Upper lobe of left lung (tissue), 6 donors: Measurements from ENCODE around the gene HEATR5A. TPM values are rescaled to one million over a fixed set of nuclear protein-coding genes. Genes with fewer than 3 reads are reported as not detected.

Experiments
- ATAC-seq, 2 donors: fragments of 200-7000 bp; cut with Tn5 transposase; one replicate each; pipeline ENCODE4 v1.9.1; 2022; ENCODE audit warnings: mild to moderate bottlenecking in 2 of 2, moderate library complexity in 2 of 2; ENCODE audit not compliant: low FRiP score in 2 of 2
- DNase-seq, 2 donors: peaks; one replicate each; pipeline ENCODE4 v3.0.0-alpha.2; 2019 to 2020
- H3K27ac ChIP-seq, 4 donors: fragments of 200-600 bp; sonication (generic); one replicate each; pipeline ENCODE4 v1.5.1; 2016 to 2019
- H3K27me3 ChIP-seq, 4 donors: fragments of 200-600 bp; sonication (generic); one replicate each; pipeline ENCODE4 v1.5.1; 2017 to 2019
- H3K36me3 ChIP-seq, 4 donors: fragments of 200-600 bp; sonication (generic); one replicate each; pipeline ENCODE4 v1.5.1; 2016 to 2019
- H3K4me1 ChIP-seq, 4 donors: fragments of 200-600 bp; sonication (generic); one replicate each; pipeline ENCODE4 v1.5.1; 2018 to 2019
- H3K4me3 ChIP-seq, 4 donors: fragments of 200-600 bp; sonication (generic); one replicate each; pipeline ENCODE4 v1.5.1; 2017 to 2019; ENCODE audit warnings: mild to moderate bottlenecking in 2 of 4, moderate library complexity in 1 of 4
- H3K9me3 ChIP-seq, 4 donors: fragments of 200-600 bp; sonication (generic); one replicate each; pipeline ENCODE4 v1.5.1; 2018 to 2019
- CTCF ChIP-seq, 6 experiments: fragments of 450-650 bp in 4 of 6; fragments of 200-600 bp in 2 of 6; sonication (generic) in 2 of 6; IDR thresholded peaks; one replicate each; pipeline ENCODE4 v1.5.1; 2016 to 2019; ENCODE audit warnings: antibody characterized with exemption in 6 of 6
- EP300 ChIP-seq, 4 donors: sonication (generic); formaldehyde crosslinking; IDR thresholded peaks; one replicate each; pipeline ENCODE4 v1.5.1; 2017; ENCODE audit warnings: antibody characterized with exemption in 4 of 4, control low read depth in 2 of 4
- POLR2A ChIP-seq, 4 donors: fragments of 450-650 bp; IDR thresholded peaks; one replicate each; pipeline ENCODE4 v1.5.1; 2016 to 2017; ENCODE audit warnings: antibody characterized with exemption in 4 of 4, mild to moderate bottlenecking in 2 of 4
- POLR2AphosphoS5 ChIP-seq, 2 donors: sonication (generic); formaldehyde crosslinking; IDR thresholded peaks; one replicate each; pipeline ENCODE4 v1.5.1; 2017; ENCODE audit warnings: antibody characterized with exemption in 2 of 2
- WGBS, 2 donors: methylation state at CpG; one replicate each; pipeline ENCODE4 v1.1.5; 2017 to 2018; 5-methylcytosine and 5-hydroxymethylcytosine counted together
- total RNA-seq, 6 donors: library from RNA; depleted of rRNA in 4 of 6; stranded (reverse); fragments of >200 nt in 4 of 6; gene quantifications; one replicate each; pipeline versions ENCODE4 v1.1.0 to v1.2.1, GENCODE V29; 2016 to 2021
- donor health status: DM: no; HTN: no; CAD: no; lungs with moderate emphysema.
- donor health status: DM: no; HTN: yes; CAD: no; lungs with severe emphysema.

The HEATR5A gene
- total RNA-seq, 6 donors from 2014 or later, result 19.6 to 66.0 (median 39.3) TPM

- Histone ChIP-seq H3K27ac (no peak overlapping the region), H3K4me1 (no peaks in the 10 kb centered on the region), H3K36me3 (peaks cover 0 to 63% (median 25%) of the 10 kb centered on the region in 4 donors), H3K9me3 (no peaks in the 10 kb centered on the region), H3K4me3 (no peak overlapping the region), H3K27me3 (no peaks in the 10 kb centered on the region)
- no peak for TF ChIP-seq POLR2AphosphoS5 (IDR thresholded peaks at IDR 0.05)
- no peak for TF ChIP-seq POLR2A (IDR thresholded peaks at IDR 0.05)
- TF ChIP-seq EP300 (IDR thresholded peaks at IDR 0.05), result no peak
- TF ChIP-seq CTCF (IDR thresholded peaks at IDR 0.05), result no peak
- ATAC-seq (no peak), DNase-seq (no peak)
These were observed 28.3 kb downstream of the HEATR5A start for GRCh38 chr14:31391977-31392503.

- H3K9me3 ChIP-seq, result no peaks in the 10 kb centered on the region
- H3K4me1 ChIP-seq, result no peaks in the 10 kb centered on the region
- DNase-seq, result no peak
- no peak overlapping the region for H3K4me3 ChIP-seq
- H3K27me3 ChIP-seq, result no peaks in the 10 kb centered on the region
- ATAC-seq, result no peak
- no peak overlapping the region for H3K27ac ChIP-seq
- 94 to 96% methylated on average over 3 of the region's 3 CpGs for WGBS, 2 donors
- TF ChIP-seq EP300 (IDR thresholded peaks at IDR 0.05), result no peak
- H3K36me3 ChIP-seq, result peaks cover 0 to 62% (median 28%) of the 10 kb centered on the region in 4 donors
These were observed 28.9 kb downstream of the HEATR5A start for GRCh38 chr14:31391473-31391872.

- WGBS, 2 donors, result 80 to 93% methylated on average over 2 of the region's 2 CpGs
- H3K27me3 ChIP-seq, result no peaks in the 10 kb centered on the region
- H3K36me3 ChIP-seq, result peaks cover 0 to 64% (median 27%) of the 10 kb centered on the region in 4 donors
- H3K4me3 ChIP-seq, result no peak overlapping the region
- no peaks in the 10 kb centered on the region for H3K9me3 ChIP-seq
- no peak overlapping the region for H3K27ac ChIP-seq
- no peaks in the 10 kb centered on the region for H3K4me1 ChIP-seq
- ATAC-seq (no peak), DNase-seq (no peak)
- TF ChIP-seq POLR2A (IDR thresholded peaks at IDR 0.05) (no peak), CTCF (IDR thresholded peaks at IDR 0.05) (no peak), POLR2AphosphoS5 (IDR thresholded peaks at IDR 0.05) (no peak), EP300 (IDR thresholded peaks at IDR 0.05) (no peak)
These were observed 30.4 kb downstream of the HEATR5A start for GRCh38 chr14:31389946-31390345.

- DNase-seq (no peak), ATAC-seq (peak in 1 of 2 donors; percentile 77)
- H3K4me3 ChIP-seq, result no peak overlapping the region
- no peaks in the 10 kb centered on the region for H3K27me3 ChIP-seq
- H3K4me1 ChIP-seq, result no peaks in the 10 kb centered on the region
- no peaks in the 10 kb centered on the region for H3K9me3 ChIP-seq
- no peak overlapping the region for H3K27ac ChIP-seq
- 64 to 73% methylated on average over 5 of the region's 5 CpGs for WGBS, 2 donors
- H3K36me3 ChIP-seq, result peaks cover 0 to 64% (median 23%) of the 10 kb centered on the region in 4 donors
- no peak for TF ChIP-seq EP300 (IDR thresholded peaks at IDR 0.05)
- TF ChIP-seq CTCF (IDR thresholded peaks at IDR 0.05), result no peak
- TF ChIP-seq POLR2AphosphoS5 (IDR thresholded peaks at IDR 0.05), result no peak
- no peak for TF ChIP-seq POLR2A (IDR thresholded peaks at IDR 0.05)
These were observed 31.5 kb downstream of the HEATR5A start for GRCh38 chr14:31388687-31389413.

- ATAC-seq (no peak), DNase-seq (no peak)
- Histone ChIP-seq H3K36me3 (peaks cover 0 to 68% (median 18%) of the 10 kb centered on the region in 4 donors), H3K27me3 (no peaks in the 10 kb centered on the region), H3K27ac (no peak overlapping the region), H3K4me1 (no peaks in the 10 kb centered on the region), H3K9me3 (no peaks in the 10 kb centered on the region), H3K4me3 (no peak overlapping the region)
- 96 to 97% methylated on average over 7 of the region's 7 CpGs for WGBS, 2 donors
- no peak for TF ChIP-seq POLR2A (IDR thresholded peaks at IDR 0.05)
- no peak for TF ChIP-seq EP300 (IDR thresholded peaks at IDR 0.05)
- no peak for TF ChIP-seq CTCF (IDR thresholded peaks at IDR 0.05)
- no peak for TF ChIP-seq POLR2AphosphoS5 (IDR thresholded peaks at IDR 0.05)
These were observed 33.3 kb downstream of the HEATR5A start for GRCh38 chr14:31387091-31387490.
